Endothelial cell (in vitro differentiated cells): Measurements from ENCODE around the gene ECPAS. TPM values are rescaled to one million over a fixed set of nuclear protein-coding genes. Genes with fewer than 3 reads are reported as not detected.

Experiments used
- DNase-seq: peaks from one replicate; pipeline ENCODE4 v3.0.0; 2021; ENCODE audit warnings: low spot score
- H3K27ac Mint-ChIP-seq: one replicate; pipeline ENCODE4 v1.8.0; 2021; ENCODE audit warnings: mixed read lengths, inconsistent platforms; ENCODE audit not compliant: unreplicated experiment
- H3K27me3 Mint-ChIP-seq: one replicate; pipeline ENCODE4 v1.8.0; 2021; ENCODE audit warnings: mild to moderate bottlenecking, moderate library complexity, mixed read lengths, inconsistent platforms; ENCODE audit not compliant: unreplicated experiment
- H3K36me3 Mint-ChIP-seq: one replicate; pipeline ENCODE4 v1.8.0; 2021; ENCODE audit warnings: mild to moderate bottlenecking, low read depth, mixed read lengths, inconsistent platforms; ENCODE audit not compliant: unreplicated experiment
- H3K4me1 Mint-ChIP-seq: one replicate; pipeline ENCODE4 v1.8.0; 2021; ENCODE audit warnings: mild to moderate bottlenecking, mixed read lengths, inconsistent platforms; ENCODE audit not compliant: unreplicated experiment
- H3K4me3 Mint-ChIP-seq: one replicate; pipeline ENCODE4 v1.8.0; 2021; ENCODE audit warnings: mild to moderate bottlenecking, mixed read lengths, inconsistent platforms; ENCODE audit not compliant: unreplicated experiment
- H3K9me3 Mint-ChIP-seq: one replicate; pipeline ENCODE4 v1.8.0; 2021; ENCODE audit warnings: mixed read lengths, inconsistent platforms; ENCODE audit not compliant: unreplicated experiment
- total RNA-seq: library from RNA; stranded (reverse); fragmentation: NEBNext Ultra II Directional; extraction: Animal tissue kit (Norgen Biotek cat#: 25700); gene quantifications from one replicate; pipeline ENCODE4 v1.2.1, GENCODE V29; 2021; ENCODE audit not compliant: unreplicated experiment
- TF ChIP-seq, protein P1 (sequence below): fragments of 200-600 bp; sonication (generic); IDR thresholded peaks from one replicate; pipeline ENCODE4 v1.5.0; 2021; ENCODE audit warnings: antibody characterized with exemption; ENCODE audit not compliant: unreplicated experiment

The ECPAS gene
- total RNA-seq, 1 donor from 2014 or later: 111 TPM

- no peak for DNase-seq
- Mint-ChIP-seq H3K4me3 (no peak overlapping the region), H3K4me1 (peaks cover 29% of the 10 kb centered on the region), H3K27me3 (no peaks in the 10 kb centered on the region), H3K9me3 (no peaks in the 10 kb centered on the region), H3K27ac (no peak overlapping the region), H3K36me3 (peaks cover 1% of the 10 kb centered on the region)
- TF ChIP-seq, protein P1, sequence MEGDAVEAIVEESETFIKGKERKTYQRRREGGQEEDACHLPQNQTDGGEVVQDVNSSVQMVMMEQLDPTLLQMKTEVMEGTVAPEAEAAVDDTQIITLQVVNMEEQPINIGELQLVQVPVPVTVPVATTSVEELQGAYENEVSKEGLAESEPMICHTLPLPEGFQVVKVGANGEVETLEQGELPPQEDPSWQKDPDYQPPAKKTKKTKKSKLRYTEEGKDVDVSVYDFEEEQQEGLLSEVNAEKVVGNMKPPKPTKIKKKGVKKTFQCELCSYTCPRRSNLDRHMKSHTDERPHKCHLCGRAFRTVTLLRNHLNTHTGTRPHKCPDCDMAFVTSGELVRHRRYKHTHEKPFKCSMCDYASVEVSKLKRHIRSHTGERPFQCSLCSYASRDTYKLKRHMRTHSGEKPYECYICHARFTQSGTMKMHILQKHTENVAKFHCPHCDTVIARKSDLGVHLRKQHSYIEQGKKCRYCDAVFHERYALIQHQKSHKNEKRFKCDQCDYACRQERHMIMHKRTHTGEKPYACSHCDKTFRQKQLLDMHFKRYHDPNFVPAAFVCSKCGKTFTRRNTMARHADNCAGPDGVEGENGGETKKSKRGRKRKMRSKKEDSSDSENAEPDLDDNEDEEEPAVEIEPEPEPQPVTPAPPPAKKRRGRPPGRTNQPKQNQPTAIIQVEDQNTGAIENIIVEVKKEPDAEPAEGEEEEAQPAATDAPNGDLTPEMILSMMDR: no peak
Observed at GRCh38 chr9:111456529-111456928, 27.7 kb downstream of the ECPAS start.

DNA sequence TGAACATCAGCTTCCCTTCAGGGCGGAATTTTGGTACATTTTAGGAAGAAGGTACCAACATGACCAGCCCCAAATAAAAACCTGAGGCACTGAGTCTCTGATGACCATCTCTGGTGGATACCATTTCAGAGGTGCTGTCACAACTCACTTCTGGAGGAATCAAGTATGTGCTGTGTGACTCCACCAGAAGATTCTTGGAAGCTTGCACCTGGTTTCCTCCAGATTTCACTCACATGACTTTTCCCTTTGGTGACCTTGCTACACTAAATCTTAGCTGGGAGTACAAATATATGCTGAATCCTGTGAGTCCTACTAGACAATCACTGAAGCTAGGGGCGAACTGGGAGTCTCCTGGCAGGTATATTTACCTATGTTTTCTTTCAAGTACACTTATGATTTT lies 28.5 kb downstream of the ECPAS start:
- H3K4me1 Mint-ChIP-seq: peaks cover 29% of the 10 kb centered on the region
- no peaks in the 10 kb centered on the region for H3K36me3 Mint-ChIP-seq
- DNase-seq: no peak
- no peak overlapping the region for H3K4me3 Mint-ChIP-seq
- no peaks in the 10 kb centered on the region for H3K27me3 Mint-ChIP-seq
- no peaks in the 10 kb centered on the region for H3K9me3 Mint-ChIP-seq
- no peak overlapping the region for H3K27ac Mint-ChIP-seq
- TF ChIP-seq, protein P1: no peak

DNA sequence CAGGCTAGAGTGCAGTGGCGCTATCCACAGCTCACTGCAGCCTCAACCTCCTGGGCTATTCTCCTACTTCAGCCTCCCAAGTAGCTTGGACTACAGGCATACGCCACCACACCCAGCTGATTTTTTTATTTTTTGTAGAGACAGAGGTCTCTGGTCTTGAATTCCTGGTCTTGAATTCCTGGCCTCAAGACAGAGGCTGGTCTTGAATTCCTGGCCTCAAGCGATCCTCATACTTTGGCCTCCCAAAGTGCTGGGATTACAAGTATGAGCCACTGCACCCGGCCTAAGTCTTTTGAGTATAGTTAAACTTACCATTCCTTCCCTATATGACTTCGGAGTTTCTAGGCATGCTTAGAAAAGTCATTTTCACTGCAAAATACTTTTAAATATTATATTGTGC lies 29.4 kb downstream of the ECPAS start:
- no peaks in the 10 kb centered on the region for H3K36me3 Mint-ChIP-seq
- H3K4me1 Mint-ChIP-seq: peaks cover 29% of the 10 kb centered on the region
- TF ChIP-seq, protein P1: no peak
- no peak for DNase-seq
- no peaks in the 10 kb centered on the region for H3K9me3 Mint-ChIP-seq
- H3K27me3 Mint-ChIP-seq: peaks cover under 1% of the 10 kb centered on the region
- no peak overlapping the region for H3K27ac Mint-ChIP-seq
- no peak overlapping the region for H3K4me3 Mint-ChIP-seq

GRCh38 chr9:111451570-111451969 lies 32.6 kb downstream of the ECPAS start:
- Mint-ChIP-seq H3K4me3 (no peak overlapping the region), H3K36me3 (no peaks in the 10 kb centered on the region), H3K9me3 (no peaks in the 10 kb centered on the region), H3K27ac (peak overlapping the region; percentile 24), H3K4me1 (peaks cover 5% of the 10 kb centered on the region), H3K27me3 (peaks cover 3% of the 10 kb centered on the region)
- no peak for DNase-seq
- TF ChIP-seq, protein P1: no peak

DNA sequence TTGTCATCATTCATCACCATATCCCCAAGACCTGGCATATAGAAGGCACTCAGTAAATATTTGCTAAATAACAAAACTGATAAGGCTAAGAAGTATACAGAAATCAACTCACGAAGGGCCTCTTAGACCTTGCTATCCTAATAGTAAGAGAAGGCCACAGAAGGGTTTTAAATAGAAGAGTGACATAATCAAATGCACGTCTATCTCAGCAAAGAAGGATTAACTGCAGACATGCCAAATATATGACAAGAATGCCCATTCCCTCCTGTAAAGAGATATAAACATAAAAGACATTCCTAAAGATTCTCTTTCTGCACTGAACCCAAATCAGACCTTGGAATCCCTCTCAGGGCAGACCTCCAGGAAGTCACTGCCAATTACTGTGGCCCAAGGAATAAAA lies 34.1 kb downstream of the ECPAS start:
- peaks cover 3% of the 10 kb centered on the region for H3K27me3 Mint-ChIP-seq
- H3K4me1 Mint-ChIP-seq: peaks cover 4% of the 10 kb centered on the region
- no peak for DNase-seq
- H3K27ac Mint-ChIP-seq: no peak overlapping the region
- TF ChIP-seq, protein P1: no peak
- H3K4me3 Mint-ChIP-seq: no peak overlapping the region
- H3K9me3 Mint-ChIP-seq: no peaks in the 10 kb centered on the region
- H3K36me3 Mint-ChIP-seq: peaks cover 9% of the 10 kb centered on the region
